Natural killer cell (primary cell): Measurements from ENCODE around the gene LRRK2. TPM values are rescaled to one million over a fixed set of nuclear protein-coding genes. Genes with fewer than 3 reads are reported as not detected.

Experiments
- ATAC-seq, 3 donors: fragments of 150-1000 bp in 2 of 3; fragments of 200-7000 bp in 1 of 3; cut with Tn5 transposase; 1 replicate in 1 of 3; 2 replicates in 2 of 3; pipeline ENCODE4 v1.10.0; 2021; ENCODE audit warnings: mild to moderate bottlenecking in 2 of 3, moderate library complexity in 2 of 3
- DNase-seq, 2 donors: peaks; one replicate each; pipeline versions ENCODE4 v3.0.0 to v3.0.0-alpha.2; 2013 to 2021; ENCODE audit warnings: mixed read lengths in 1 of 2
- H3K27ac ChIP-seq: one replicate; pipeline ENCODE4 v1.5.1; 2013; ENCODE audit warnings: mild to moderate bottlenecking, low read length
- H3K27me3 ChIP-seq: one replicate; pipeline ENCODE4 v1.6.1; 2013; ENCODE audit warnings: low read length; ENCODE audit not compliant: control insufficient read depth, insufficient read depth
- H3K36me3 ChIP-seq: one replicate; pipeline ENCODE4 v1.6.1; 2013; ENCODE audit warnings: low read length; ENCODE audit not compliant: control insufficient read depth, insufficient read depth
- H3K4me1 ChIP-seq: one replicate; pipeline ENCODE4 v1.6.1; 2013; ENCODE audit warnings: low read length; ENCODE audit not compliant: control insufficient read depth, insufficient read depth
- H3K4me3 ChIP-seq: one replicate; pipeline ENCODE4 v1.5.1; 2013; ENCODE audit warnings: low read length
- H3K9me3 ChIP-seq: one replicate; pipeline ENCODE4 v1.6.1; 2013; ENCODE audit warnings: low read length; ENCODE audit not compliant: control insufficient read depth, insufficient read depth
- H3K27ac Mint-ChIP-seq, 2 donors: one replicate each; pipeline ENCODE4 v1.8.0; 2022; ENCODE audit warnings: mild to moderate bottlenecking in 2 of 2, mixed read lengths in 2 of 2, moderate library complexity in 1 of 2
- H3K27me3 Mint-ChIP-seq, 2 donors: one replicate each; pipeline ENCODE4 v1.8.0; 2022; ENCODE audit warnings: low read depth in 2 of 2, mixed read lengths in 2 of 2
- H3K36me3 Mint-ChIP-seq: one replicate; pipeline ENCODE4 v1.8.0; 2022; ENCODE audit warnings: mixed read lengths
- H3K4me1 Mint-ChIP-seq, 2 donors: one replicate each; pipeline ENCODE4 v1.8.0; 2022; ENCODE audit warnings: mixed read lengths in 2 of 2
- H3K4me3 Mint-ChIP-seq: one replicate; pipeline ENCODE4 v1.8.0; 2022; ENCODE audit warnings: mild to moderate bottlenecking, moderate library complexity, mixed read lengths
- H3K9me3 Mint-ChIP-seq, 2 donors: one replicate each; pipeline ENCODE4 v1.8.0; 2022; ENCODE audit warnings: mixed read lengths in 2 of 2
- WGBS: methylation state at CpG from one replicate; pipeline ENCODE4 v1.1.7; 2013; ENCODE audit warnings: missing lambda C conversion rate; ENCODE audit not compliant: insufficient coverage; 5-methylcytosine and 5-hydroxymethylcytosine counted together
- intact Hi-C: fragments of 100-400 bp; cut with micrococcal nuclease; formaldehyde crosslinking; loops from one replicate; pipeline ENCODE4 v1.14.2; 2022
- total RNA-seq, 4 donors: library from RNA; stranded (reverse); fragments of 120-200 nt in 1 of 4; gene quantifications; one replicate each; pipeline versions ENCODE4 v1.2.3 to v1.2.4, GENCODE V29; 2013 to 2022
- TF ChIP-seq, protein P1 (sequence below): fragments of 200-600 bp; IDR thresholded peaks from one replicate; pipeline ENCODE4 v1.8.0; 2022; ENCODE audit warnings: antibody characterized with exemption

Gene LRRK2
- total RNA-seq, 3 donors from 2014 or later (not counting 1 experiment from before 2014, with no cell fraction given) = 1.6 to 6.1 (median 3.3) TPM

DNA sequence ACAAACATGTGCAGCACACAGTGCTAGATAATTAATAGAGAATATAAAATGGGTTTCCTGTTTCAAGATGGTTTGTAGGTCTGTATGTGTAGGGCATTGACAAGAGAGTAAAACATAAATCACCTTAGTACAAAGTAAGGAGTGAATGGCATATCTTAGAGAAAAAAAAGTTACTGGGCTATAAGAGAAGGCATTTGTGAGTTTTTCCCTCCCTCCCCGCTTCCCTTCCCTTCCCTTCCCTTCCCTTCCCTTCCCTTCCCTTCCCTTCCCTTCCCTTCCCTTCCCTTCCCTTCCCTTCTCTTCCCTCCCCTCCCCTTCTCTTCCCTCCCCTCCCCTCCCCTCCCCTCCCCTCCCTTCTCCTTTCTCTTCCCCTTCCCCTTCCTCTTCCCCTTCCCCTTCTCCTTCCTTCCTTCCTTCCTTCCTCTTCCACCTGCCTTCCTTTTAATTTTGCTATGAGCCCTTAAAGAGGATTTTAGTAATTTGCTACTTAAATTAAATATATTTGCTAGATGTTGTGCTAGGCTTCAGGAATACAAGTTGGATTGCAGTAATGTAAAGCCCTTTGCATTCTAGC lies 57.1 kb downstream of the LRRK2 start:
- DNase-seq (no peak), ATAC-seq (no peak)
- Histone ChIP-seq H3K4me3 (no peak overlapping the region), H3K36me3 (no peaks in the 10 kb centered on the region), H3K27ac (no peak overlapping the region), H3K4me1 (no peaks in the 10 kb centered on the region), H3K27me3 (no peaks in the 10 kb centered on the region), H3K9me3 (no peaks in the 10 kb centered on the region)
- no peaks in the 10 kb centered on the region for H3K4me1 Mint-ChIP-seq
- TF ChIP-seq, protein P1, sequence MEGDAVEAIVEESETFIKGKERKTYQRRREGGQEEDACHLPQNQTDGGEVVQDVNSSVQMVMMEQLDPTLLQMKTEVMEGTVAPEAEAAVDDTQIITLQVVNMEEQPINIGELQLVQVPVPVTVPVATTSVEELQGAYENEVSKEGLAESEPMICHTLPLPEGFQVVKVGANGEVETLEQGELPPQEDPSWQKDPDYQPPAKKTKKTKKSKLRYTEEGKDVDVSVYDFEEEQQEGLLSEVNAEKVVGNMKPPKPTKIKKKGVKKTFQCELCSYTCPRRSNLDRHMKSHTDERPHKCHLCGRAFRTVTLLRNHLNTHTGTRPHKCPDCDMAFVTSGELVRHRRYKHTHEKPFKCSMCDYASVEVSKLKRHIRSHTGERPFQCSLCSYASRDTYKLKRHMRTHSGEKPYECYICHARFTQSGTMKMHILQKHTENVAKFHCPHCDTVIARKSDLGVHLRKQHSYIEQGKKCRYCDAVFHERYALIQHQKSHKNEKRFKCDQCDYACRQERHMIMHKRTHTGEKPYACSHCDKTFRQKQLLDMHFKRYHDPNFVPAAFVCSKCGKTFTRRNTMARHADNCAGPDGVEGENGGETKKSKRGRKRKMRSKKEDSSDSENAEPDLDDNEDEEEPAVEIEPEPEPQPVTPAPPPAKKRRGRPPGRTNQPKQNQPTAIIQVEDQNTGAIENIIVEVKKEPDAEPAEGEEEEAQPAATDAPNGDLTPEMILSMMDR = no peak
- H3K4me3 Mint-ChIP-seq = no peak overlapping the region
- H3K27me3 Mint-ChIP-seq = no peaks in the 10 kb centered on the region
- H3K36me3 Mint-ChIP-seq = no peaks in the 10 kb centered on the region
- H3K9me3 Mint-ChIP-seq = peaks cover 0 to 6% of the 10 kb centered on the region in 2 donors
- intact Hi-C loops = no loop called here
- no peak overlapping the region for H3K27ac Mint-ChIP-seq
- WGBS = no CpG with 5 or more reads among the region's 1 CpG

DNA sequence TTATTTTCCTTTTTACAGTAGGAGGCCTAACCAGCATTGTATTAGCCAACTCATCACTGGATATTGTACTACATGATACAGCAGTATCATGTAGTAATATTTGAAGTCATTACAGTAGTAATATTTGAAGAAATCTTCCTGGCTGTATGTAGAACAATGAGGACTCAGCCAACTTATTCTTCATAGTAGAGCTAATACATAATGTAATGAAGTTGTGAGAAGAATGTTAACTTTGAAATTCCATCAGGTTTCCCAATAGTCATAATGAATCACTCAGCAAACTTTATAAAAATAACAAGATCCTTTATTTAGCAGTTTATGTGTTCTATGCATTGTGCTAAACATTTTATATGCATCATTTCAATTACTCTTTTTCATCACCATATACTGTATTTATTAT lies 61.8 kb downstream of the LRRK2 start:
- Mint-ChIP-seq H3K36me3 (no peaks in the 10 kb centered on the region), H3K27ac (no peak overlapping the region), H3K4me3 (no peak overlapping the region), H3K9me3 (peaks cover 2 to 6% of the 10 kb centered on the region in 2 donors), H3K4me1 (no peaks in the 10 kb centered on the region), H3K27me3 (no peaks in the 10 kb centered on the region)
- TF ChIP-seq, protein P1 = no peak
- Histone ChIP-seq H3K4me3 (no peak overlapping the region), H3K27me3 (no peaks in the 10 kb centered on the region), H3K4me1 (no peaks in the 10 kb centered on the region), H3K9me3 (no peaks in the 10 kb centered on the region), H3K27ac (no peak overlapping the region), H3K36me3 (no peaks in the 10 kb centered on the region)
- intact Hi-C loops = no loop called here
- DNase-seq = no peak
- ATAC-seq = no peak

DNA sequence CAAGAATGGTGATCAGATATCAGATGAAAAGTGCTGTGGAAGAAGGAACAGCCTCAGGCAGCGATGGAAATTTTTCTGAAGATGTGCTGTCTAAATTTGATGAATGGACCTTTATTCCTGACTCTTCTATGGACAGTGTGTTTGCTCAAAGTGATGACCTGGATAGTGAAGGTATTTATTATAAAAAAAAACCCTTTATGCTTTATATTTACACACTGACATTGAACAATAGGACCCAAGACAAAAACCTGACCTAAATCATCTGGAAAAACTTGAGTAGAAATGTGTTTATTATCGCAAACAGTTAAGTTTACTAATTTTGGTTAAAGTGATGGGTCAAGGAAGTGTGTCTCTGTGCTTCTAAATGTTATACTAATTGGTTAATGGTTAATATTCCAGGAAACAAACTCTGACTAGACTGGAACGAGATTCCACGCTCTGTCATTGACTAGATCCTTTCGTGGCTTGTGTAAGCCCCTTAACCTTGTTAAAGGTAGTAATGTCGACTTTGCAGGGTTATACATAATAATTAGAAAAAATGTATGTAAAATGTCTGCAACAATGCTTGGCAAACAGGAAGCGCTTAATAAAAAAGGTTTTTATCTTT lies 62.7 kb downstream of the LRRK2 start:
- no peak overlapping the region for H3K27ac Mint-ChIP-seq
- H3K36me3 Mint-ChIP-seq = no peaks in the 10 kb centered on the region
- H3K4me1 Mint-ChIP-seq = no peaks in the 10 kb centered on the region
- H3K4me1 ChIP-seq = no peaks in the 10 kb centered on the region
- no peak overlapping the region for H3K27ac ChIP-seq
- H3K9me3 Mint-ChIP-seq = peaks cover 2 to 3% of the 10 kb centered on the region in 2 donors
- H3K9me3 ChIP-seq = no peaks in the 10 kb centered on the region
- DNase-seq (no peak), ATAC-seq (no peak)
- TF ChIP-seq, protein P1 = no peak
- H3K4me3 ChIP-seq = no peak overlapping the region
- H3K27me3 Mint-ChIP-seq = no peaks in the 10 kb centered on the region
- intact Hi-C loops = no loop called here
- no peak overlapping the region for H3K4me3 Mint-ChIP-seq
- H3K36me3 ChIP-seq = no peaks in the 10 kb centered on the region
- H3K27me3 ChIP-seq = no peaks in the 10 kb centered on the region
- 90% methylated on average over 6 of the region's 7 CpGs for WGBS
